Measurements from ENCODE around the gene CHST14. TPM values are rescaled to one million over a fixed set of nuclear protein-coding genes. Genes with fewer than 3 reads are reported as not detected.

Gene CHST14
- total and polyA plus RNA-seq, 2 of the 8 experiments (the other 6 are each of a cell fraction or from before 2014, with no cell fraction given): 13.4 to 20.3 TPM

DNA sequence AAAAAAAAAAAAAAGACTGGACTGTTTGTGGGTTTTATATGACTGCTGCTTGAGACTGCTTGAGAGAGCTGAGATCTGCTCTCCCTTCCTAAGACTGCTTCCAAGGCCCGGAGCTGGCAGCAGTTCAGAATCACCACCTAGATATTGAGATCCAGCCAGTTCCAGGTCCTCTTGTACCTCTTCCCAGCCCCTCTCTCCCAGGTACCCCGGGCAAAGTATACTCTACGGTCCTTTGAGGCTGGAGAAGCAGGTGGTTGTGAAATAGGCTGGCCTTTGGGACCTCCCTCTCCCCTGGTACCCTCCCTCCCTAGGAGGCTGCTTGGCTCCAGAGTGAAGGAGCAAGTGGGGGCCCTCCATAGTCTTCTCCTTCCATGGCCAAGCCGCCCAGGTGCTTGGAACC, 42.6 kb upstream of the CHST14 start:
- no peak overlapping the region for H3K27ac ChIP-seq (ENCODE audit: low read depth, low read length)
- H3K4me1 ChIP-seq (replicated peaks in 1 of 4; ENCODE audit: control insufficient read depth in 3 of 4, insufficient read depth in 4 of 4, low read length in 3 of 4): peaks cover 1 to 12% (median 7%) of the 10 kb centered on the region in 4 experiments; a peak in 5 of 7 replicates
- no peaks in the 10 kb centered on the region for H3K79me1 ChIP-seq (ENCODE audit: low read depth, low read length)
- no peak for TF ChIP-seq TBP (IDR thresholded peaks at IDR 0.05; ENCODE audit: low read depth, low read length)
- no peak overlapping the region for H3K9ac ChIP-seq (replicated peaks in 1 of 4; ENCODE audit: extremely low read depth in 1 of 4, low read depth in 3 of 4, low read length in 3 of 4)
- H3K4ac ChIP-seq (replicated peaks; ENCODE audit: insufficient read length, low read depth, low read length): no peak overlapping the region
- no peak for FAIRE-seq
- no peak overlapping the region for H2AFZ ChIP-seq (ENCODE audit: low read length)
- H4K20me1 ChIP-seq (replicated peaks in 1 of 2; ENCODE audit: control insufficient read depth in 1 of 2, insufficient read depth in 2 of 2, low read length in 2 of 2): no peaks in the 10 kb centered on the region
- no peak overlapping the region for H3K18ac ChIP-seq (ENCODE audit: extremely low read depth, low read length)
- no peak overlapping the region for H3K56ac ChIP-seq (replicated peaks; ENCODE audit: insufficient read length, low read depth, low read length)
- ChIA-PET CTCF (ENCODE audit: partially characterized antibody) (interaction anchor here (0.7 to 1.2 kb wide), 2 partner anchors 11 to 121 kb away, joined by 3 read pairs; no protein-coding TSS in a partner anchor), POLR2A (ENCODE audit: partially characterized antibody) (interaction anchor here (0.6 to 3.7 kb wide), 4 partner anchors 9 to 770 kb away, joined by 3 to 23 read pairs (median 5); partner anchors contain the start of gene BAHD1)
- H4K91ac ChIP-seq (replicated peaks; ENCODE audit: insufficient read length, low read length): no peak overlapping the region
- H3K9me3 ChIP-seq (ENCODE audit: insufficient read depth in 2 of 2, low read depth in 1 of 2, low read length in 1 of 2): no peaks in the 10 kb centered on the region
- peaks cover 0 to 4% (median 0%) of the 10 kb centered on the region in 4 experiments; a peak in 2 of 7 replicates for H3K27me3 ChIP-seq (replicated peaks in 1 of 4; ENCODE audit: control insufficient read depth in 3 of 4, extremely low read depth in 1 of 4, insufficient read depth in 3 of 4, low read length in 3 of 4)
- no peak overlapping the region; a peak in 1 of 4 replicates for H3K4me2 ChIP-seq (ENCODE audit: insufficient read depth in 1 of 2, low read depth in 2 of 2, low read length in 2 of 2)
- no peak overlapping the region for H2BK20ac ChIP-seq (ENCODE audit: low read length)
- H2BK12ac ChIP-seq (ENCODE audit: low read depth, low read length): no peak overlapping the region
- H4K8ac ChIP-seq (ENCODE audit: extremely low read depth, insufficient read depth, low read length): no peak overlapping the region
- no peak overlapping the region for H3K23ac ChIP-seq (ENCODE audit: insufficient read length)
- H2BK5ac ChIP-seq (ENCODE audit: low read depth, low read length): no peak overlapping the region
- no peak overlapping the region for H4K5ac ChIP-seq (ENCODE audit: insufficient read length, low read depth, low read length)
- no peak overlapping the region for H2AK5ac ChIP-seq (ENCODE audit: low read depth, low read length)
- DNase-seq (ENCODE audit: low read depth in 1 of 2, low spot score in 2 of 2): no peak
- H3K36me3 ChIP-seq (ENCODE audit: control insufficient read depth in 2 of 4, insufficient read depth in 4 of 4, low read length in 3 of 4): no peaks in the 10 kb centered on the region
- no peak overlapping the region for H3K4me3 ChIP-seq (ENCODE audit: extremely low read depth in 1 of 4, insufficient read depth in 2 of 4, low read depth in 3 of 4, low read length in 4 of 4)
- no peak overlapping the region for H2BK15ac ChIP-seq (ENCODE audit: low read length)
- no peak overlapping the region for H2BK120ac ChIP-seq (replicated peaks; ENCODE audit: low read depth, low read length)
- H3K79me2 ChIP-seq (ENCODE audit: control insufficient read depth in 1 of 2, insufficient read depth in 2 of 2, low read length in 2 of 2): no peaks in the 10 kb centered on the region
- no peak overlapping the region for H3K14ac ChIP-seq (ENCODE audit: insufficient read length)
- WGBS, 2 experiments (ENCODE audit: extremely low coverage in 1 of 2, insufficient coverage in 1 of 2, insufficient read length in 1 of 2, insufficient replicate concordance in 2 of 2, low coverage in 1 of 2, low lambda C conversion rate in 2 of 2, missing lambda C conversion rate in 1 of 2): 93% methylated on average over 3 of the region's 4 CpGs; no CpG with 5 or more reads in 1 of the 2 experiments
- H3K23me2 ChIP-seq (ENCODE audit: low read depth, low read length): no peaks in the 10 kb centered on the region
